WTC11 (cell line): Measurements from ENCODE around the gene PEX5.

Source experiments
- ATF2 ChIP-seq: sonication (generic); formaldehyde crosslinking; IDR thresholded peaks from 2 replicates; pipeline ENCODE4 v1.8.1; 2022; ENCODE audit warnings: low read depth, missing genetic modification reagents, borderline replicate concordance
- CTCF ChIP-seq: fragments of 200-600 bp; IDR thresholded peaks from 2 replicates; pipeline ENCODE4 v1.8.0; 2022; ENCODE audit warnings: antibody characterized with exemption
- FOXP4 ChIP-seq: sonication (generic); formaldehyde crosslinking; IDR thresholded peaks from 2 replicates; pipeline ENCODE4 v1.8.0; 2022; ENCODE audit warnings: mild to moderate bottlenecking, missing genetic modification reagents
- JAZF1 ChIP-seq: fragments of 250-450 bp; sonication (Bioruptor Pico); IDR thresholded peaks from 2 replicates; pipeline ENCODE4 v1.9.0; 2021; ENCODE audit warnings: moderate library complexity, mild to moderate bottlenecking, inconsistent platforms
- MLX ChIP-seq: sonication (generic); formaldehyde crosslinking; IDR thresholded peaks from 2 replicates; pipeline ENCODE4 v1.8.1; 2023; ENCODE audit warnings: mild to moderate bottlenecking, missing genetic modification reagents, moderate library complexity
- NFYB ChIP-seq: sonication (generic); formaldehyde crosslinking; conservative IDR thresholded peaks from 2 replicates; pipeline ENCODE4 v1.8.0; 2022; ENCODE audit warnings: low read depth, missing genetic modification reagents
- NR1H2 ChIP-seq: sonication (generic); formaldehyde crosslinking; IDR thresholded peaks from 2 replicates; pipeline ENCODE4 v1.9.0; 2021; ENCODE audit warnings: mild to moderate bottlenecking, moderate library complexity, missing genetic modification reagents
- RELA ChIP-seq: sonication (generic); formaldehyde crosslinking; IDR thresholded peaks from 2 replicates; pipeline ENCODE4 v1.8.1; 2022; ENCODE audit warnings: missing genetic modification reagents, mild to moderate bottlenecking, borderline replicate concordance
- SP1 ChIP-seq: sonication (generic); formaldehyde crosslinking; conservative IDR thresholded peaks from 2 replicates; pipeline ENCODE4 v1.8.1; 2022; ENCODE audit warnings: missing genetic modification reagents
- STAT6 ChIP-seq: sonication (generic); formaldehyde crosslinking; conservative IDR thresholded peaks from 2 replicates; pipeline ENCODE4 v1.8.1; 2023; ENCODE audit warnings: mild to moderate bottlenecking, low read depth, missing genetic modification reagents, moderate library complexity
- USF1 ChIP-seq: sonication (generic); formaldehyde crosslinking; IDR thresholded peaks from 2 replicates; pipeline ENCODE4 v1.8.0; 2022; ENCODE audit warnings: mild to moderate bottlenecking, missing genetic modification reagents
- USF2 ChIP-seq: sonication (generic); formaldehyde crosslinking; IDR thresholded peaks from 2 replicates; pipeline ENCODE4 v1.8.1; 2023; ENCODE audit warnings: mild to moderate bottlenecking, missing genetic modification reagents, moderate library complexity
- ZBTB43 ChIP-seq: sonication (generic); formaldehyde crosslinking; IDR thresholded peaks from 2 replicates; pipeline ENCODE4 v1.8.1; 2023; ENCODE audit warnings: mild to moderate bottlenecking, missing genetic modification reagents
- ZNF416 ChIP-seq: fragments of 250-450 bp; sonication (Bioruptor Pico); IDR thresholded peaks from 2 replicates; pipeline ENCODE4 v1.9.0; 2021; ENCODE audit warnings: mild to moderate bottlenecking, inconsistent platforms

GRCh38 chr12:7178481-7178880 lies 11.0 kb upstream of the PEX5 start:
- TF ChIP-seq ZBTB43 (no peak), NFYB (no peak), CTCF (no peak), MLX (CRISPR knock-in tag) (no peak), USF2 (CRISPR knock-in tag) (no peak), RELA (CRISPR knock-in tag) (no peak), USF1 (no peak), NR1H2 (CRISPR knock-in tag) (no peak), ATF2 (CRISPR knock-in tag) (no peak), FOXP4 (CRISPR knock-in tag) (no peak), ZNF416 (CRISPR knock-in tag) (no peak), JAZF1 (CRISPR knock-in tag) (no peak), SP1 (CRISPR knock-in tag) (no peak), STAT6 (CRISPR knock-in tag) (no peak)
